SK-N-SH (cell line): Measurements from ENCODE around the gene SPTB. TPM values are rescaled to one million over a fixed set of nuclear protein-coding genes. Genes with fewer than 3 reads are reported as not detected.

Experiments used
- CTCF ChIA-PET: fragments of 300-600, 350-600 bp; formaldehyde crosslinking; extraction: SDS; loops from one replicate; lab custom pipeline; 2021; lab: Yijun Ruan, JAX
- POLR2A ChIA-PET: fragments of 350-600 bp; sonication (Branson Sonifier 250); formaldehyde crosslinking; extraction: SDS; loops from one replicate; lab custom pipeline; 2020; ENCODE audit warnings: antibody characterized with exemption, inconsistent platforms; lab: Yijun Ruan, JAX
- DNase-seq: peaks from one replicate; pipeline ENCODE4 v3.0.0; 2012
- H2AFZ ChIP-seq: fragments of 200-600 bp; sonication (generic); 2 replicates; pipeline ENCODE4 v1.8.1; 2016; ENCODE audit warnings: antibody characterized with exemption, mild to moderate bottlenecking, low read depth
- H3F3A ChIP-seq: fragments of 200-600 bp; sonication (generic); replicated peaks from 2 replicates; pipeline ENCODE3; 2016; ENCODE audit warnings: antibody characterized with exemption, mild to moderate bottlenecking; ENCODE audit not compliant: insufficient read depth
- H3K27ac ChIP-seq, 2 experiments: fragments of 200-500 bp in 1 of 2; fragments of 200-600 bp in 1 of 2; sonication (Bioruptor generic) in 1 of 2; sonication (generic), shearing (Covaris generic) in 1 of 2; 2 replicates each; pipeline versions ENCODE4 v1.5.1 to v1.6.1; 2014 to 2016; ENCODE audit warnings: low read depth in 2 of 2, inconsistent platforms in 1 of 2, low read length in 1 of 2, mild to moderate bottlenecking in 1 of 2, mixed read lengths in 1 of 2
- H3K27me3 ChIP-seq: fragments of 200-600 bp; sonication (generic), shearing (Covaris generic); 2 replicates; pipeline ENCODE4 v1.6.1; 2016; ENCODE audit warnings: mixed run types; ENCODE audit not compliant: insufficient read depth
- H3K36me3 ChIP-seq, 2 experiments: fragments of 200-500 bp in 1 of 2; fragments of 200-600 bp in 1 of 2; sonication (Bioruptor generic) in 1 of 2; sonication (generic) in 1 of 2; replicated peaks in 1 of 2; 2 replicates each; pipeline versions ENCODE3 to v1.5.1; 2014 to 2016; ENCODE audit warnings: low read length in 1 of 2, mild to moderate bottlenecking in 1 of 2; ENCODE audit not compliant: insufficient read depth in 2 of 2, control insufficient read depth in 1 of 2
- H3K4me1 ChIP-seq, 2 experiments: fragments of 200-500 bp in 1 of 2; fragments of 200-600 bp in 1 of 2; sonication (Bioruptor generic) in 1 of 2; sonication (generic), shearing (Covaris generic) in 1 of 2; 2 replicates each; pipeline versions ENCODE4 v1.5.1 to v1.6.1; 2014 to 2016; ENCODE audit warnings: low read depth in 1 of 2, low read length in 1 of 2, mixed run types in 1 of 2; ENCODE audit not compliant: insufficient read depth in 2 of 2, control insufficient read depth in 1 of 2
- H3K4me2 ChIP-seq: fragments of 200-600 bp; sonication (generic), shearing (Covaris generic); 2 replicates; pipeline ENCODE4 v1.6.1; 2017; ENCODE audit warnings: mixed run types
- H3K4me3 ChIP-seq, 2 experiments: fragments of 200-500 bp in 1 of 2; fragments of 200-600 bp in 1 of 2; sonication (Bioruptor generic) in 1 of 2; sonication (generic), shearing (Covaris generic) in 1 of 2; 2 replicates each; pipeline versions ENCODE4 v1.5.1 to v1.8.1; 2014 to 2016; ENCODE audit warnings: low read depth in 2 of 2, inconsistent platforms in 1 of 2, low read length in 1 of 2, mild to moderate bottlenecking in 1 of 2, mixed read lengths in 1 of 2, moderate library complexity in 1 of 2
- H3K79me2 ChIP-seq: fragments of 200-600 bp; sonication (generic); 2 replicates; pipeline ENCODE4 v1.8.1; 2017; ENCODE audit warnings: mild to moderate bottlenecking; ENCODE audit not compliant: insufficient read depth
- H3K9ac ChIP-seq: fragments of 200-600 bp; sonication (generic); 2 replicates; pipeline ENCODE4 v1.6.1; 2017; ENCODE audit warnings: mixed run types
- H3K9me2 ChIP-seq: fragments of 200-600 bp; sonication (generic); 2 replicates; pipeline ENCODE4 v1.6.1; 2017; ENCODE audit warnings: mixed run types
- H3K9me3 ChIP-seq: fragments of 200-600 bp; sonication (generic); 2 replicates; pipeline ENCODE4 v1.6.1; 2017; ENCODE audit warnings: mixed run types, mild to moderate bottlenecking, moderate library complexity
- H4K20me1 ChIP-seq: fragments of 200-600 bp; sonication (generic); 2 replicates; pipeline ENCODE4 v1.6.1; 2017; ENCODE audit warnings: mild to moderate bottlenecking, mixed run types; ENCODE audit not compliant: insufficient read depth
- CHD2 ChIP-seq: fragments of 150-350 bp; IDR thresholded peaks from 2 replicates; pipeline ENCODE4 v1.6.1; 2018; ENCODE audit warnings: low read length; ENCODE audit not compliant: partially characterized antibody
- EP300 ChIP-seq, 2 experiments: IDR thresholded peaks; 2 replicates each; pipeline versions ENCODE4 v1.4.0 to v1.6.1; 2012; ENCODE audit warnings: borderline replicate concordance in 1 of 2, low read depth in 1 of 2, low read length in 1 of 2
- EZH2phosphoT487 ChIP-seq: fragments of 200-600 bp; sonication (generic); IDR thresholded peaks from 2 replicates; pipeline ENCODE4 v1.6.1; 2017; ENCODE audit warnings: low read depth, mixed run types, mild to moderate bottlenecking, antibody characterized with exemption, moderate library complexity, borderline replicate concordance
- FOXJ3 ChIP-seq: sonication (generic); formaldehyde crosslinking; IDR thresholded peaks from 2 replicates; pipeline ENCODE4 v1.5.1; 2020; ENCODE audit warnings: mild to moderate bottlenecking, missing genetic modification reagents
- MEF2A ChIP-seq: IDR thresholded peaks from 2 replicates; pipeline ENCODE4 v1.4.0; 2012; ENCODE audit warnings: low read depth, borderline replicate concordance
- MXI1 ChIP-seq: IDR thresholded peaks from 2 replicates; pipeline ENCODE4 v1.6.1; 2012; ENCODE audit warnings: mild to moderate bottlenecking, low read depth, low read length, improper control_type of control experiment
- NFIC ChIP-seq: IDR thresholded peaks from 2 replicates; pipeline ENCODE4 v1.4.0; 2012; ENCODE audit warnings: borderline replicate concordance
- NRF1 ChIP-seq: IDR thresholded peaks from 2 replicates; pipeline ENCODE4 v1.6.1; 2012; ENCODE audit warnings: low read depth, mild to moderate bottlenecking, low read length
- SIN3A ChIP-seq: IDR thresholded peaks from 2 replicates; pipeline ENCODE4 v1.6.1; 2012; ENCODE audit warnings: low read depth, mild to moderate bottlenecking, low read length, moderate library complexity, borderline replicate concordance
- SMC3 ChIP-seq: IDR thresholded peaks from 2 replicates; pipeline ENCODE4 v1.6.1; 2012; ENCODE audit warnings: low read depth, low read length, improper control_type of control experiment
- TAF1 ChIP-seq: IDR thresholded peaks from 2 replicates; pipeline ENCODE4 v1.6.1; 2012; ENCODE audit warnings: low read depth, mild to moderate bottlenecking, low read length, moderate library complexity, borderline replicate concordance
- TEAD4 ChIP-seq: IDR thresholded peaks from 2 replicates; pipeline ENCODE4 v1.4.0; 2012; ENCODE audit warnings: mild to moderate bottlenecking, borderline replicate concordance; ENCODE audit not compliant: insufficient read depth
- USF2 ChIP-seq: fragments of 150-350 bp; IDR thresholded peaks from 2 replicates; pipeline ENCODE4 v1.6.1; 2017; ENCODE audit warnings: antibody characterized with exemption, low read length, low read depth, borderline replicate concordance
- YY1 ChIP-seq: IDR thresholded peaks from 2 replicates; pipeline ENCODE4 v1.4.0; 2012; ENCODE audit warnings: low read depth, mild to moderate bottlenecking
- WGBS: methylation state at CpG from one replicate; pipeline ENCODE4 v1.1.6; 2017; ENCODE audit warnings: low lambda C conversion rate; 5-methylcytosine and 5-hydroxymethylcytosine counted together
- polyA plus RNA-seq, 3 experiments: library from polyadenylated mRNA; depleted of rRNA; stranded (reverse); fragments of >200 nt; gene quantifications; 2 replicates each; pipeline ENCODE4 v1.2.3, GENCODE V29; 2012
- TF ChIP-seq, protein P1 (sequence below): IDR thresholded peaks from 2 replicates; pipeline ENCODE4 v1.4.0; 2012; ENCODE audit warnings: low read depth
- TF ChIP-seq, protein P2 (sequence below): fragments of 150-350 bp; IDR thresholded peaks from 2 replicates; pipeline ENCODE4 v1.6.1; 2016; ENCODE audit warnings: mild to moderate bottlenecking, low read depth, low read length
- TF ChIP-seq, protein P3 (sequence below): IDR thresholded peaks from 2 replicates; pipeline ENCODE4; 2012
- TF ChIP-seq, protein P4 (sequence below): fragments of 200-600 bp; sonication (generic); IDR thresholded peaks from 2 replicates; pipeline ENCODE4 v1.6.1; 2017; ENCODE audit warnings: antibody characterized with exemption, mild to moderate bottlenecking, moderate library complexity

The SPTB gene
- polyA plus RNA-seq, 1 of the 3 experiments (the other 2 are of a cell fraction): 0.15 TPM

GRCh38 chr14:64728856-64729255 is 150.9 kb downstream of the SPTB start:
- Histone ChIP-seq H3K27ac (no peak overlapping the region), H3K4me1 (peaks cover 8 to 11% of the 10 kb centered on the region in 2 experiments; a peak in 2 of 4 replicates), H3K4me2 (no peak overlapping the region), H3K9me2 (no peaks in the 10 kb centered on the region), H4K20me1 (peaks cover 3% of the 10 kb centered on the region; the same call in 1 of the 2 replicates), H3F3A (no peaks in the 10 kb centered on the region), H3K79me2 (peaks cover 3% of the 10 kb centered on the region; the same call in 1 of the 2 replicates), H2AFZ (no peak overlapping the region), H3K36me3 (peaks cover 0 to 16% of the 10 kb centered on the region in 2 experiments), H3K4me3 (no peak overlapping the region), H3K9ac (no peak overlapping the region), H3K9me3 (no peaks in the 10 kb centered on the region), H3K27me3 (no peaks in the 10 kb centered on the region)
- ChIA-PET POLR2A (no interaction called here), CTCF (interaction anchor here (0.8 kb wide), 1 partner anchor 31 kb away, joined by 3 read pairs; no protein-coding TSS in a partner anchor)
- DNase-seq: no peak
- no peak for TF ChIP-seq TEAD4
- TF ChIP-seq MEF2A: no peak
- no peak for TF ChIP-seq EP300 (IDR thresholded peaks at IDR 0.05; ENCODE audit: borderline replicate concordance in 1 of 2, low read depth in 1 of 2, low read length in 1 of 2)
- TF ChIP-seq, protein P1, sequence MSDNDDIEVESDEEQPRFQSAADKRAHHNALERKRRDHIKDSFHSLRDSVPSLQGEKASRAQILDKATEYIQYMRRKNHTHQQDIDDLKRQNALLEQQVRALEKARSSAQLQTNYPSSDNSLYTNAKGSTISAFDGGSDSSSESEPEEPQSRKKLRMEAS: no peak
- no peak for TF ChIP-seq USF2
- TF ChIP-seq NRF1: no peak
- no peak for TF ChIP-seq SIN3A
- TF ChIP-seq NFIC: no peak
- TF ChIP-seq YY1: no peak
- no peak for TF ChIP-seq EZH2phosphoT487
- no peak for TF ChIP-seq FOXJ3 (CRISPR knock-in tag)
- TF ChIP-seq, protein P2, sequence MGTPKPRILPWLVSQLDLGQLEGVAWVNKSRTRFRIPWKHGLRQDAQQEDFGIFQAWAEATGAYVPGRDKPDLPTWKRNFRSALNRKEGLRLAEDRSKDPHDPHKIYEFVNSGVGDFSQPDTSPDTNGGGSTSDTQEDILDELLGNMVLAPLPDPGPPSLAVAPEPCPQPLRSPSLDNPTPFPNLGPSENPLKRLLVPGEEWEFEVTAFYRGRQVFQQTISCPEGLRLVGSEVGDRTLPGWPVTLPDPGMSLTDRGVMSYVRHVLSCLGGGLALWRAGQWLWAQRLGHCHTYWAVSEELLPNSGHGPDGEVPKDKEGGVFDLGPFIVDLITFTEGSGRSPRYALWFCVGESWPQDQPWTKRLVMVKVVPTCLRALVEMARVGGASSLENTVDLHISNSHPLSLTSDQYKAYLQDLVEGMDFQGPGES: no peak
- no peak for TF ChIP-seq SMC3
- TF ChIP-seq, protein P3, sequence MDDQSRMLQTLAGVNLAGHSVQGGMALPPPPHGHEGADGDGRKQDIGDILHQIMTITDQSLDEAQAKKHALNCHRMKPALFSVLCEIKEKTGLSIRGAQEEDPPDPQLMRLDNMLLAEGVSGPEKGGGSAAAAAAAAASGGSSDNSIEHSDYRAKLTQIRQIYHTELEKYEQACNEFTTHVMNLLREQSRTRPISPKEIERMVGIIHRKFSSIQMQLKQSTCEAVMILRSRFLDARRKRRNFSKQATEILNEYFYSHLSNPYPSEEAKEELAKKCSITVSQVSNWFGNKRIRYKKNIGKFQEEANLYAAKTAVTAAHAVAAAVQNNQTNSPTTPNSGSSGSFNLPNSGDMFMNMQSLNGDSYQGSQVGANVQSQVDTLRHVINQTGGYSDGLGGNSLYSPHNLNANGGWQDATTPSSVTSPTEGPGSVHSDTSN: no peak
- no peak for TF ChIP-seq TAF1
- 100% methylated on average over 7 of the region's 10 CpGs for WGBS

- Histone ChIP-seq H3K36me3 (peaks cover 0 to 16% of the 10 kb centered on the region in 2 experiments), H3K4me3 (no peak overlapping the region), H4K20me1 (peaks cover 3% of the 10 kb centered on the region; the same call in 1 of the 2 replicates), H3K9ac (no peak overlapping the region), H3K9me3 (no peaks in the 10 kb centered on the region), H3K4me2 (no peak overlapping the region), H3K79me2 (peaks cover 3% of the 10 kb centered on the region; the same call in 1 of the 2 replicates), H2AFZ (no peak overlapping the region), H3K27me3 (no peaks in the 10 kb centered on the region), H3F3A (no peaks in the 10 kb centered on the region), H3K4me1 (peaks cover 8 to 11% of the 10 kb centered on the region in 2 experiments; a peak in 2 of 4 replicates), H3K27ac (no peak overlapping the region), H3K9me2 (no peaks in the 10 kb centered on the region)
- TF ChIP-seq CHD2 (no peak), MXI1 (no peak), TAF1 (no peak), SIN3A (no peak)
- TF ChIP-seq, protein P4, sequence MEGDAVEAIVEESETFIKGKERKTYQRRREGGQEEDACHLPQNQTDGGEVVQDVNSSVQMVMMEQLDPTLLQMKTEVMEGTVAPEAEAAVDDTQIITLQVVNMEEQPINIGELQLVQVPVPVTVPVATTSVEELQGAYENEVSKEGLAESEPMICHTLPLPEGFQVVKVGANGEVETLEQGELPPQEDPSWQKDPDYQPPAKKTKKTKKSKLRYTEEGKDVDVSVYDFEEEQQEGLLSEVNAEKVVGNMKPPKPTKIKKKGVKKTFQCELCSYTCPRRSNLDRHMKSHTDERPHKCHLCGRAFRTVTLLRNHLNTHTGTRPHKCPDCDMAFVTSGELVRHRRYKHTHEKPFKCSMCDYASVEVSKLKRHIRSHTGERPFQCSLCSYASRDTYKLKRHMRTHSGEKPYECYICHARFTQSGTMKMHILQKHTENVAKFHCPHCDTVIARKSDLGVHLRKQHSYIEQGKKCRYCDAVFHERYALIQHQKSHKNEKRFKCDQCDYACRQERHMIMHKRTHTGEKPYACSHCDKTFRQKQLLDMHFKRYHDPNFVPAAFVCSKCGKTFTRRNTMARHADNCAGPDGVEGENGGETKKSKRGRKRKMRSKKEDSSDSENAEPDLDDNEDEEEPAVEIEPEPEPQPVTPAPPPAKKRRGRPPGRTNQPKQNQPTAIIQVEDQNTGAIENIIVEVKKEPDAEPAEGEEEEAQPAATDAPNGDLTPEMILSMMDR: no peak
- DNase-seq: no peak
- WGBS: 83% methylated on average over 3 of the region's 6 CpGs
- ChIA-PET CTCF (interaction anchor here (1.0 to 1.4 kb wide), 2 partner anchors 55 to 56 kb away, joined by 3 to 4 read pairs; no protein-coding TSS in a partner anchor), POLR2A (no interaction called here)
Measured at GRCh38 chr14:64728106-64728505, 151.6 kb downstream of the SPTB start.
